Brain microvascular endothelial cell (primary cell): Measurements from ENCODE around the gene DNAI2.
"Not testable (repeated sequence)": the region's sequence is repeated elsewhere in the genome, so short reads cannot be mapped to it uniquely, and the experiment has no call there.

ENCODE experiments used
- DNase-seq: peaks from one replicate; pipeline ENCODE4 v3.0.0-alpha.2; 2020
- H3K27ac ChIP-seq: fragments of 250-450 bp; sonication (Bioruptor Pico); 2 replicates; pipeline ENCODE4 v1.5.1; 2020; ENCODE audit warnings: mild to moderate bottlenecking, moderate library complexity
- H3K27me3 ChIP-seq: fragments of 250-450 bp; sonication (Bioruptor Pico); replicated peaks from 2 replicates; pipeline ENCODE4 v1.5.1; 2020; ENCODE audit warnings: mild to moderate bottlenecking
- H3K36me3 ChIP-seq: fragments of 250-450 bp; sonication (Bioruptor Pico); replicated peaks from 2 replicates; pipeline ENCODE4 v1.5.1; 2020; ENCODE audit warnings: mild to moderate bottlenecking
- H3K4me3 ChIP-seq: 2 replicates; pipeline ENCODE4 v1.5.1; 2011; ENCODE audit warnings: low read depth, mild to moderate bottlenecking, control low read depth, low read length, moderate library complexity
- in situ Hi-C: cut with HindIII; loops from 2 replicates; pipeline ENCODE4 v1.10.0; 2017; ENCODE audit warnings: low sequenced_read_pairs, low pct_ligation_motif_present
- TF ChIP-seq, protein P1 (sequence below): IDR thresholded peaks from 2 replicates; pipeline ENCODE4 v1.5.1; 2011; ENCODE audit warnings: low read depth, mild to moderate bottlenecking, moderate library complexity, low read length, control low read depth, inconsistent platforms; ENCODE audit errors: missing control alignments

Gene DNAI2

DNA sequence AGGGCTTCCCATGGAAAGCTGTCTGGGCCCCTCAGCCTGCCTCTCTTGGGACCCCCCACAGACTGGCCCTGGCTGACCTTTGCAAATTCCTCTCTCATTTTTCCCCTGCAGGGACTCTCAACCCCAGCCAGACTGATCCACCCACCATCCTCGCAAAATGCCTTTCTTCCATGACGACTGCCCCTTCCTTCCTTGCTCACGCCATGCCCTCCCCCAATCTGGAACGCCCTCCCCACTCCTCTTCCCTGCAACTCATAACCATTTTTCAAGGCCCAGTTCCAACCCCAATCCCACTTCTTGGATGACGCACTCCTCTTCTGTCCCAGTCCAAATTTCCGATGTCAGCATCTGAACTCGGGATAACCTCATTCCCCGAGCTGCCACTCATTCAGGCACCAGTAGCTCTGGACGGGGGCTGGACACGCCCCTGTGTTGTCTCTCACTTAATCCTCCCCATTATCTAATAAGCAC is 1.3 kb upstream of the DNAI2 start:
- TF ChIP-seq, protein P1, sequence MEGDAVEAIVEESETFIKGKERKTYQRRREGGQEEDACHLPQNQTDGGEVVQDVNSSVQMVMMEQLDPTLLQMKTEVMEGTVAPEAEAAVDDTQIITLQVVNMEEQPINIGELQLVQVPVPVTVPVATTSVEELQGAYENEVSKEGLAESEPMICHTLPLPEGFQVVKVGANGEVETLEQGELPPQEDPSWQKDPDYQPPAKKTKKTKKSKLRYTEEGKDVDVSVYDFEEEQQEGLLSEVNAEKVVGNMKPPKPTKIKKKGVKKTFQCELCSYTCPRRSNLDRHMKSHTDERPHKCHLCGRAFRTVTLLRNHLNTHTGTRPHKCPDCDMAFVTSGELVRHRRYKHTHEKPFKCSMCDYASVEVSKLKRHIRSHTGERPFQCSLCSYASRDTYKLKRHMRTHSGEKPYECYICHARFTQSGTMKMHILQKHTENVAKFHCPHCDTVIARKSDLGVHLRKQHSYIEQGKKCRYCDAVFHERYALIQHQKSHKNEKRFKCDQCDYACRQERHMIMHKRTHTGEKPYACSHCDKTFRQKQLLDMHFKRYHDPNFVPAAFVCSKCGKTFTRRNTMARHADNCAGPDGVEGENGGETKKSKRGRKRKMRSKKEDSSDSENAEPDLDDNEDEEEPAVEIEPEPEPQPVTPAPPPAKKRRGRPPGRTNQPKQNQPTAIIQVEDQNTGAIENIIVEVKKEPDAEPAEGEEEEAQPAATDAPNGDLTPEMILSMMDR: no peak
- in situ Hi-C loops: no loop called here
- Histone ChIP-seq H3K27ac (no peak overlapping the region), H3K27me3 (peaks cover 10% of the 10 kb centered on the region), H3K36me3 (no peaks in the 10 kb centered on the region), H3K4me3 (no peak overlapping the region)
- peak; percentile 13 for DNase-seq

DNA sequence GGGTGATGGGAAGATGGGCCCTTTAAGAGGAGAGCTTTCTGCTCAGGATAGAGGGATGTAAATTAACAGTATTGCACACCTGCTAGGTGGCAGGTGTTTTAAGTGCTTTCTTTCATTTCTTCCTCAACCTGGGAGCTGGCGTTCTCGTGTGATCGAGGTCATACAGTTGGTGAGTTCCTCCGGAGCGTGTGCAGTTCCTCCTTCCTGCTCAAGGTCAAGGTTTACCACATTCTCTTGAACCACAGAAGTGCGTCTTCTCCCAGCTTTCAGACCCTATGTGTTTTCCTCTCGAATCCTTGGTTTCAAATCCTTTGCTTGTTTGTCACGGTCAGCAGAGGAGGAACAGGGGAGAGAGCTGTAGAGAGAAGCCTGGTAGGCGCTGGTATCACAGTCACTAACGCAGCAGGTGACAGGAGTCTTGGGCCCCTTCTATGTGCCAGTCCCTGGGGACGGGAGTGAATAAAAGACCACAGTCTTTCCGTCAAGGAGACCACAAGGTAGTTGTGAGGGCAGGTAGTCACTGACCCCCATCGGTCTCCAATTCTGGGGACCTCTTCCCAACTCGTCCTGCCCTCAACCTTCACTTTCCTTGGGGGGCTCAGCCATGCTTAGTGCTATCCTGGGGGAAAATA is 791 bp downstream of the DNAI2 start:
- no peak for DNase-seq
- H3K4me3 ChIP-seq: no peak overlapping the region
- TF ChIP-seq, protein P1: no peak
- H3K27me3 ChIP-seq: peaks cover 10% of the 10 kb centered on the region
- H3K36me3 ChIP-seq: no peaks in the 10 kb centered on the region
- no peak overlapping the region for H3K27ac ChIP-seq
- in situ Hi-C loops: no loop called here

DNA sequence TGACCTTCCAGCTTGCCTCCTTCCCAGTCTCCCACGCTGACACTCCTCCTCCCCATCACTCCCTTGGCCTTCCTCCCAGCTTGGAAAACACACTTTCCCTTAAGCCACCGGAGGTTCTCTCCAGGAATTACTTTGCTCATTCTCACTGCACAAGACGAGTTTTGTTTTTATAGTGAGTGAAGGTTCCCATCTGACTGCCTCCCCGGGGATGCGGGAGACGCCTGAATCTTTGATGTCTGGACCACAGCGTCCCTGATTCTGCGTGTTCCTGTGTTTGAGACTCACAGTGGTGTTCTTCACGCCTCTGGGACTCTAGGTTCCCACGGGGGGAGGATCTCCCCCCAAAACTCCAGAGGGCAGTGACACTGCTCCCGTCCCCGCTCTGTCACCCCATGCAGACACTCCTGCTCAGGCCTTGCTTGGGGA is 2.0 kb downstream of the DNAI2 start:
- H3K27me3 ChIP-seq: peaks cover 10% of the 10 kb centered on the region

DNA sequence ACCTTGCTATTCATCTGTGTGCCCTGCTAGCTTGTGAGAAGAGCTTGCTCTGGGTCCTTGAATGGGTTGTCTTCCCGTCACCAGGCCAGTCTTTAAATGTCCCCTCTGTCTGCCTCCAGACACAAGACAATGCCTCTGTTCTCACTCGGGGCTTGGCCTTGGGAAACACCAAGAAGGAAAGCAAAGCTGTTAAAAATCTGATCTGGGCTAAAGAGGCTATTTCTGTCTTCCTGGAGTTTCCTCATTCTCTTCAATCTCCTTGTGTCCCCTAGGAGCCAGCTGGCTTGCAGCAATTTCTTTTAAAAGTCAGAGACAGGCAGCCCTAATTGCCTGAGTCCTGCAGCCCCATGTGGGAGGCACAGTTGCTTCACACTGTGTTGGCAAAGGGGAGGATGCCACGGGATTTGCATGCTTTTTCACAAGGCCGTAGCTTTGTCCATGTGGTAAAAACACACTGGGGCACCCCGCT is 2.5 kb downstream of the DNAI2 start:
- Histone ChIP-seq H3K4me3 (no peak overlapping the region), H3K36me3 (no peaks in the 10 kb centered on the region), H3K27ac (no peak overlapping the region), H3K27me3 (peaks cover 10% of the 10 kb centered on the region)
- DNase-seq: no peak
- in situ Hi-C loops: no loop called here
- TF ChIP-seq, protein P1: no peak

More for the DNA sequence above, 2.0 kb downstream of the DNAI2 start:
- in situ Hi-C loops: no loop called here
- TF ChIP-seq, protein P1: no peak
- no peak overlapping the region for H3K4me3 ChIP-seq
- no peak for DNase-seq
- H3K36me3 ChIP-seq: no peaks in the 10 kb centered on the region
- no peak overlapping the region for H3K27ac ChIP-seq

DNA sequence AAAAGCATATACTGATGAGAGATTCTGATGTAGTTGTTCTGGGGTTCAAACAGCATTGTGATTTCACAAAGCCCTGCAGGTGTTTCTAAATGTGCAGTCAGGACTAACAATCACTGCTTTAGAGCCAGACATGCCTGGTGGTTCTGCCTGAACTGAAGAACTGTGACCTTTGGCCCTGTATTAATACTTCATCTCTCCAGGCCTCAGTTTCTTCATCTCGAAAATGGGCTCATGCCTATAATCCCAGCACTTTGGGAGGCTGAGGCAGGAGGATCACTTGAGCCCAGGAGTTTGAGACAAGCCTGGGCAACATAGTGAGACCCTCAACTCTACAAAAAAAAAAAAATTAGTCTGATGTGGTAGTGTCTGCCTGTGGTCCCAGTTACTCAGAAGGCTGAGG is 3.9 kb downstream of the DNAI2 start:
- DNase-seq: no peak
- no peak overlapping the region for H3K27ac ChIP-seq
- in situ Hi-C loops: no loop called here

DNA sequence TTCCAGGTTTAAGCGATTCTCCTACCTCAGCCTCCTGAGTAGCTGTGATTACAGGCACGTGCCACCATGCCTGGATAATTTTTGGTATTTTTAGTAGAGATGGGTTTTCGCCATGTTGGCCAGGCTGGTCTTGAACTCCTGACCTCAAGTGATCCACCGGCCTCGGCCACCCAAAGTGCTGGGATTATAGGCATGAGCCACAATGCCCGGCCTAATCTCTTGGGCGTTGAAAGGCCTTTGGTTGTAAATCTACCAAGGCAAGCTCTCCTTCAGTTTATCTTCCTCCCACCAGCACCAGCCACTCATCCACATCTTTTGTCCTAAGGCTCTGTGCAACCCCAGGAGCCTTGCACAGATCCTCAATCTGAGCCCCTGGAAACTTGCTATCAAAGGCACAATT is 5.6 kb downstream of the DNAI2 start:
- H3K27ac ChIP-seq, H3K4me3 ChIP-seq, H3K27me3 ChIP-seq, H3K36me3 ChIP-seq, DNase-seq, in situ Hi-C loops: not testable (repeated sequence)

More for the DNA sequence above, 3.9 kb downstream of the DNAI2 start:
- H3K36me3 ChIP-seq: no peaks in the 10 kb centered on the region
- TF ChIP-seq, protein P1: no peak
- no peak overlapping the region for H3K4me3 ChIP-seq
- H3K27me3 ChIP-seq: peaks cover 8% of the 10 kb centered on the region
